ENCODE measurements around the gene TRAP1.

Gene TRAP1

GRCh38 chr16:3687792-3688191, 29.5 kb downstream of the TRAP1 start:
- TF ChIP-seq CTCF (IDR thresholded peaks at IDR 0.05; ENCODE audit: low read length) = no peak
- no peak for TF ChIP-seq EZH2 (IDR thresholded peaks at IDR 0.05; ENCODE audit: borderline replicate concordance, low read length)
- Histone ChIP-seq H3K9me3 (ENCODE audit: low read length) (no peaks in the 10 kb centered on the region), H3F3A (ENCODE audit: insufficient read depth, low read length) (no peaks in the 10 kb centered on the region), H3K4me1 (ENCODE audit: insufficient read depth, low read length, severe bottlenecking) (peaks cover 19% of the 10 kb centered on the region), H3K27ac (ENCODE audit: low read depth, low read length, poor library complexity, severe bottlenecking) (no peak overlapping the region), H3K4me3 (ENCODE audit: low read depth, low read length, poor library complexity, severe bottlenecking) (no peak overlapping the region), H3K9me2 (ENCODE audit: low read depth, low read length) (no peaks in the 10 kb centered on the region), H3K4me2 (ENCODE audit: low read length) (no peak overlapping the region), H4K20me1 (ENCODE audit: insufficient read depth, low read length) (no peaks in the 10 kb centered on the region), H3K27me3 (ENCODE audit: insufficient read depth, low read length) (no peaks in the 10 kb centered on the region), H3K79me2 (ENCODE audit: insufficient read depth, low read length) (no peaks in the 10 kb centered on the region), H2AFZ (ENCODE audit: low read length) (no peak overlapping the region), H3K36me3 (ENCODE audit: insufficient read depth, low read length) (peaks cover 78% of the 10 kb centered on the region), H3K9ac (ENCODE audit: low read length) (no peak overlapping the region)

- H3K9me3 ChIP-seq (ENCODE audit: low read length) = no peaks in the 10 kb centered on the region
- no peak overlapping the region for H3K9ac ChIP-seq (ENCODE audit: low read length)
- H3K4me2 ChIP-seq (ENCODE audit: low read length) = no peak overlapping the region
- H3K4me3 ChIP-seq (ENCODE audit: low read depth, low read length, poor library complexity, severe bottlenecking) = no peak overlapping the region
- H3K79me2 ChIP-seq (ENCODE audit: insufficient read depth, low read length) = no peaks in the 10 kb centered on the region
- peaks cover 19% of the 10 kb centered on the region for H3K4me1 ChIP-seq (ENCODE audit: insufficient read depth, low read length, severe bottlenecking)
- TF ChIP-seq CTCF (IDR thresholded peaks at IDR 0.05; ENCODE audit: low read length) (no peak), EZH2 (IDR thresholded peaks at IDR 0.05; ENCODE audit: borderline replicate concordance, low read length) (no peak)
- H3K9me2 ChIP-seq (ENCODE audit: low read depth, low read length) = no peaks in the 10 kb centered on the region
- no peaks in the 10 kb centered on the region for H4K20me1 ChIP-seq (ENCODE audit: insufficient read depth, low read length)
- H3K36me3 ChIP-seq (ENCODE audit: insufficient read depth, low read length) = peaks cover 85% of the 10 kb centered on the region
- H3K27me3 ChIP-seq (ENCODE audit: insufficient read depth, low read length) = no peaks in the 10 kb centered on the region
- H2AFZ ChIP-seq (ENCODE audit: low read length) = no peak overlapping the region
- H3K27ac ChIP-seq (ENCODE audit: low read depth, low read length, poor library complexity, severe bottlenecking) = no peak overlapping the region
- H3F3A ChIP-seq (ENCODE audit: insufficient read depth, low read length) = no peaks in the 10 kb centered on the region
Observed at GRCh38 chr16:3687021-3687420, 30.3 kb downstream of the TRAP1 start.

GRCh38 chr16:3681206-3681605, 36.1 kb downstream of the TRAP1 start:
- no peaks in the 10 kb centered on the region for H3K4me1 ChIP-seq (ENCODE audit: insufficient read depth, low read length, severe bottlenecking)
- no peaks in the 10 kb centered on the region for H3K9me2 ChIP-seq (ENCODE audit: low read depth, low read length)
- no peaks in the 10 kb centered on the region for H3K9me3 ChIP-seq (ENCODE audit: low read length)
- TF ChIP-seq EZH2 (IDR thresholded peaks at IDR 0.05; ENCODE audit: borderline replicate concordance, low read length) = no peak
- no peak for TF ChIP-seq CTCF (IDR thresholded peaks at IDR 0.05; ENCODE audit: low read length)
- no peaks in the 10 kb centered on the region for H4K20me1 ChIP-seq (ENCODE audit: insufficient read depth, low read length)
- H3K9ac ChIP-seq (ENCODE audit: low read length) = no peak overlapping the region
- peaks cover 97% of the 10 kb centered on the region for H3K36me3 ChIP-seq (ENCODE audit: insufficient read depth, low read length)
- no peak overlapping the region for H3K4me2 ChIP-seq (ENCODE audit: low read length)
- H3K4me3 ChIP-seq (ENCODE audit: low read depth, low read length, poor library complexity, severe bottlenecking) = no peak overlapping the region
- no peak overlapping the region for H3K27ac ChIP-seq (ENCODE audit: low read depth, low read length, poor library complexity, severe bottlenecking)
- H3F3A ChIP-seq (ENCODE audit: insufficient read depth, low read length) = no peaks in the 10 kb centered on the region
- no peaks in the 10 kb centered on the region for H3K79me2 ChIP-seq (ENCODE audit: insufficient read depth, low read length)
- H3K27me3 ChIP-seq (ENCODE audit: insufficient read depth, low read length) = no peaks in the 10 kb centered on the region
- no peak overlapping the region for H2AFZ ChIP-seq (ENCODE audit: low read length)

Data from OCI-LY1 (cell line).